OCI-LY1 (cell line): ENCODE data around the gene ALG9.

Experiments
- H2AFZ ChIP-seq: fragments of 200-600 bp; sonication (generic), shearing (Covaris generic); 2 replicates; pipeline ENCODE4 v1.6.0; 2014; ENCODE audit warnings: antibody characterized with exemption, mild to moderate bottlenecking, low read length
- H3F3A ChIP-seq: fragments of 200-600 bp; sonication (generic), shearing (Covaris generic); 2 replicates; pipeline ENCODE4 v1.6.0; 2014; ENCODE audit warnings: mild to moderate bottlenecking, antibody characterized with exemption, low read length, moderate library complexity; ENCODE audit not compliant: insufficient read depth
- H3K27ac ChIP-seq: fragments of 200-600 bp; sonication (generic); 2 replicates; pipeline ENCODE4 v1.5.1; 2014; ENCODE audit warnings: low read length, mixed run types, mild to moderate bottlenecking, low read depth; ENCODE audit not compliant: poor library complexity, severe bottlenecking
- H3K27me3 ChIP-seq: fragments of 200-600 bp; sonication (generic); 2 replicates; pipeline ENCODE4 v1.6.0; 2014; ENCODE audit warnings: antibody characterized with exemption, mild to moderate bottlenecking, low read length, moderate library complexity; ENCODE audit not compliant: insufficient read depth
- H3K36me3 ChIP-seq: fragments of 200-600 bp; sonication (generic); 2 replicates; pipeline ENCODE4 v1.6.1; 2014; ENCODE audit warnings: mild to moderate bottlenecking, antibody characterized with exemption, low read length, moderate library complexity, mixed read lengths; ENCODE audit not compliant: insufficient read depth
- H3K4me1 ChIP-seq: fragments of 200-600 bp; sonication (generic); 2 replicates; pipeline ENCODE4 v1.5.1; 2014; ENCODE audit warnings: mild to moderate bottlenecking, low read length, moderate library complexity; ENCODE audit not compliant: insufficient read depth, severe bottlenecking
- H3K4me2 ChIP-seq: fragments of 200-600 bp; sonication (generic), shearing (Covaris generic); 2 replicates; pipeline ENCODE4 v1.6.1; 2014; ENCODE audit warnings: low read length
- H3K4me3 ChIP-seq: fragments of 200-600 bp; sonication (generic); 2 replicates; pipeline ENCODE4 v1.5.1; 2014; ENCODE audit warnings: low read length, low read depth, mild to moderate bottlenecking, mixed read lengths; ENCODE audit not compliant: poor library complexity, severe bottlenecking
- H3K79me2 ChIP-seq: fragments of 200-600 bp; shearing (Covaris generic); 2 replicates; pipeline ENCODE4 v1.6.1; 2016; ENCODE audit warnings: mixed run types, low read length, mixed read lengths; ENCODE audit not compliant: insufficient read depth
- H3K9ac ChIP-seq: fragments of 200-600 bp; sonication (generic), shearing (Covaris generic); 2 replicates; pipeline ENCODE4 v1.6.1; 2014; ENCODE audit warnings: mild to moderate bottlenecking, low read length, mixed read lengths
- H3K9me2 ChIP-seq: fragments of 200-600 bp; sonication (generic), shearing (Covaris generic); 2 replicates; pipeline ENCODE4 v1.6.1; 2014; ENCODE audit warnings: low read depth, mild to moderate bottlenecking, low read length, mixed read lengths
- H3K9me3 ChIP-seq: fragments of 200-600 bp; shearing (Covaris generic); 2 replicates; pipeline ENCODE4 v1.6.1; 2014; ENCODE audit warnings: low read length, mixed read lengths
- H4K20me1 ChIP-seq: fragments of 200-600 bp; sonication (generic), shearing (Covaris generic); 2 replicates; pipeline ENCODE4 v1.6.0; 2016; ENCODE audit warnings: mild to moderate bottlenecking, low read length; ENCODE audit not compliant: insufficient read depth
- EZH2 ChIP-seq: fragments of 200-600 bp; sonication (generic), shearing (Covaris generic); IDR thresholded peaks from 2 replicates; pipeline ENCODE4 v1.8.0; 2017; ENCODE audit warnings: borderline replicate concordance, mixed run types, mild to moderate bottlenecking, antibody characterized with exemption, low read length, moderate library complexity, mixed read lengths
- TF ChIP-seq, protein P1 (sequence below): fragments of 200-600 bp; sonication (generic), shearing (Covaris generic); IDR thresholded peaks from 2 replicates; pipeline ENCODE4 v1.5.1; 2017; ENCODE audit warnings: mild to moderate bottlenecking, antibody characterized with exemption, low read length, moderate library complexity, mixed read lengths

The ALG9 gene

DNA sequence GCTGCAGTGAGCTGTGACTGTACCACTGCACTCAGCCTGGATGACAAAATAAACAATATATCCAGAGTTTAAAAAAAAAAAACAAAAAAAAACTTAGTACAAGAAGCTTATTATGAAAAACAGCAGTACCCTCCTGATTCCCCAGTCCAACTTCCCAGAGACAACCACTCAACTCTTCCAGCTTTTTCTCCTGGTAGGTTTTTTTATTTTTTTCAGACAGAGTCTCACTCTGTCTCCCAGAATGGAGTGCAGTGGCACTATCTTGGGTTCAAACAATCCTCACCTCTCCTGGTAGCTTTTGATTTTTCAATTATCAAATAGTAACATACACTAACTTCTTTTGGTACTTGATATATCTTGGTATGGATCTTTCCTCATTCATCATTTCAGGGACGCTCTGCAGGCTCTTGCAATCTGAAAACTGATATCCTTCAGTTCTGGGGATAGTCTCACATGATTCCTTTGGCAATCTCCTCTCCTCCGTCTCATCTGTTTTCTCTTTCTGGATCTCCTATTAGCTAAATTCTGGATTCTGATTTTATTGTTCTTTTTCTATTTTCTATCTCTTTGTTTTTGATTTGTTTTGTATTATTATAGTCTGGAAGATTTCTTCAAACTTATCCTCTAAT is 44.9 kb downstream of the ALG9 start:
- no peaks in the 10 kb centered on the region for H3K79me2 ChIP-seq
- no peak overlapping the region for H3K9ac ChIP-seq
- H3K4me3 ChIP-seq = no peak overlapping the region
- no peak for TF ChIP-seq EZH2
- no peaks in the 10 kb centered on the region for H3K27me3 ChIP-seq
- H3K4me2 ChIP-seq = no peak overlapping the region
- no peaks in the 10 kb centered on the region for H3K9me2 ChIP-seq
- H4K20me1 ChIP-seq = no peaks in the 10 kb centered on the region
- no peak overlapping the region for H2AFZ ChIP-seq
- peaks cover 9% of the 10 kb centered on the region; the same call in 1 of the 2 replicates for H3K36me3 ChIP-seq
- H3K27ac ChIP-seq = no peak overlapping the region
- H3K9me3 ChIP-seq = no peaks in the 10 kb centered on the region
- peaks cover under 1% of the 10 kb centered on the region for H3K4me1 ChIP-seq
- H3F3A ChIP-seq = no peaks in the 10 kb centered on the region

- TF ChIP-seq EZH2 = no peak
- TF ChIP-seq, protein P1, sequence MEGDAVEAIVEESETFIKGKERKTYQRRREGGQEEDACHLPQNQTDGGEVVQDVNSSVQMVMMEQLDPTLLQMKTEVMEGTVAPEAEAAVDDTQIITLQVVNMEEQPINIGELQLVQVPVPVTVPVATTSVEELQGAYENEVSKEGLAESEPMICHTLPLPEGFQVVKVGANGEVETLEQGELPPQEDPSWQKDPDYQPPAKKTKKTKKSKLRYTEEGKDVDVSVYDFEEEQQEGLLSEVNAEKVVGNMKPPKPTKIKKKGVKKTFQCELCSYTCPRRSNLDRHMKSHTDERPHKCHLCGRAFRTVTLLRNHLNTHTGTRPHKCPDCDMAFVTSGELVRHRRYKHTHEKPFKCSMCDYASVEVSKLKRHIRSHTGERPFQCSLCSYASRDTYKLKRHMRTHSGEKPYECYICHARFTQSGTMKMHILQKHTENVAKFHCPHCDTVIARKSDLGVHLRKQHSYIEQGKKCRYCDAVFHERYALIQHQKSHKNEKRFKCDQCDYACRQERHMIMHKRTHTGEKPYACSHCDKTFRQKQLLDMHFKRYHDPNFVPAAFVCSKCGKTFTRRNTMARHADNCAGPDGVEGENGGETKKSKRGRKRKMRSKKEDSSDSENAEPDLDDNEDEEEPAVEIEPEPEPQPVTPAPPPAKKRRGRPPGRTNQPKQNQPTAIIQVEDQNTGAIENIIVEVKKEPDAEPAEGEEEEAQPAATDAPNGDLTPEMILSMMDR = no peak
- H3K4me2 ChIP-seq = no peak overlapping the region
- no peak overlapping the region for H3K27ac ChIP-seq
Measured at GRCh38 chr11:111823629-111824028, 47.8 kb downstream of the ALG9 start.

DNA sequence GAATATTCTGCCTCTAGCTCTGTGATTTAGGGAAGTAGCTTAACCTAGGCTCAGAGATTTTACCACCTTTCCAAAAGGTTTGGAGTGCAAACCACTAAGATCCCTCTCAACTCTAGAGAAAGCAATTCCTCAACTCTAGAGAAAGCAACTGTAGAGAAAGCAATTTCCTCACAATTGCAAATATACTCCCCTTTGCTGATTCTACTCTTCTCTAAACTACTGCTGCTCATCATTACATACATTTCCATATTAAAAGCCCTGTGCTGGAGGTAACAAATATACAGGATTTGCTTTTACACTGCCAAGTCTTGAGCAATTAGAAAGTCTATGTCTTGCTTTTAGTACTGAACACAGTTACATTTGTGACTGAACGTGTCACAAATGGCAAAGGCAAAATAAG is 48.2 kb downstream of the ALG9 start:
- no peaks in the 10 kb centered on the region for H3K9me2 ChIP-seq
- no peak for TF ChIP-seq EZH2
- TF ChIP-seq, protein P1 = no peak
- H3K36me3 ChIP-seq = peaks cover 3% of the 10 kb centered on the region; the same call in 1 of the 2 replicates
- no peaks in the 10 kb centered on the region for H3K79me2 ChIP-seq
- H3K27ac ChIP-seq = no peak overlapping the region
- H2AFZ ChIP-seq = no peak overlapping the region
- H4K20me1 ChIP-seq = no peaks in the 10 kb centered on the region
- no peaks in the 10 kb centered on the region for H3K27me3 ChIP-seq
- H3K9ac ChIP-seq = no peak overlapping the region
- H3K4me2 ChIP-seq = no peak overlapping the region
- H3K4me3 ChIP-seq = no peak overlapping the region
- no peaks in the 10 kb centered on the region for H3K9me3 ChIP-seq
- H3F3A ChIP-seq = no peaks in the 10 kb centered on the region; the same call in 1 of the 2 replicates
- H3K4me1 ChIP-seq = peaks cover 4% of the 10 kb centered on the region

More at GRCh38 chr11:111823629-111824028, 47.8 kb downstream of the ALG9 start:
- Histone ChIP-seq H3K9me3 (no peaks in the 10 kb centered on the region), H3K9ac (no peak overlapping the region), H3K9me2 (no peaks in the 10 kb centered on the region), H3K79me2 (no peaks in the 10 kb centered on the region), H3K4me1 (peaks cover 4% of the 10 kb centered on the region), H3K36me3 (peaks cover 6% of the 10 kb centered on the region; the same call in 1 of the 2 replicates), H3K4me3 (no peak overlapping the region), H2AFZ (no peak overlapping the region), H4K20me1 (no peaks in the 10 kb centered on the region), H3F3A (no peaks in the 10 kb centered on the region; the same call in 1 of the 2 replicates), H3K27me3 (no peaks in the 10 kb centered on the region)

GRCh38 chr11:111819829-111820237 is 51.5 kb downstream of the ALG9 start:
- Histone ChIP-seq H3K27me3 (no peaks in the 10 kb centered on the region), H3K9me3 (no peaks in the 10 kb centered on the region), H2AFZ (no peak overlapping the region), H3K27ac (no peak overlapping the region), H3F3A (no peaks in the 10 kb centered on the region; the same call in 1 of the 2 replicates), H4K20me1 (no peaks in the 10 kb centered on the region), H3K4me1 (peaks cover 4% of the 10 kb centered on the region), H3K9me2 (no peaks in the 10 kb centered on the region), H3K9ac (no peak overlapping the region), H3K79me2 (no peaks in the 10 kb centered on the region), H3K4me3 (no peak overlapping the region), H3K36me3 (no peaks in the 10 kb centered on the region; the same call in 1 of the 2 replicates), H3K4me2 (no peak overlapping the region)
- TF ChIP-seq, protein P1 = no peak
- TF ChIP-seq EZH2 = no peak
